SKM-1 (cell line): ENCODE measurements around the gene CCDC190.
"Not testable (repeated sequence)": the region's sequence is repeated elsewhere in the genome, so short reads cannot be mapped to it uniquely, and the experiment has no call there.

Source experiments
- DNase-seq: peaks from one replicate; lab custom pipeline; 2025; ENCODE audit not compliant: unreplicated experiment; lab: John Stamatoyannopoulos, UW

CCDC190 gene

DNA sequence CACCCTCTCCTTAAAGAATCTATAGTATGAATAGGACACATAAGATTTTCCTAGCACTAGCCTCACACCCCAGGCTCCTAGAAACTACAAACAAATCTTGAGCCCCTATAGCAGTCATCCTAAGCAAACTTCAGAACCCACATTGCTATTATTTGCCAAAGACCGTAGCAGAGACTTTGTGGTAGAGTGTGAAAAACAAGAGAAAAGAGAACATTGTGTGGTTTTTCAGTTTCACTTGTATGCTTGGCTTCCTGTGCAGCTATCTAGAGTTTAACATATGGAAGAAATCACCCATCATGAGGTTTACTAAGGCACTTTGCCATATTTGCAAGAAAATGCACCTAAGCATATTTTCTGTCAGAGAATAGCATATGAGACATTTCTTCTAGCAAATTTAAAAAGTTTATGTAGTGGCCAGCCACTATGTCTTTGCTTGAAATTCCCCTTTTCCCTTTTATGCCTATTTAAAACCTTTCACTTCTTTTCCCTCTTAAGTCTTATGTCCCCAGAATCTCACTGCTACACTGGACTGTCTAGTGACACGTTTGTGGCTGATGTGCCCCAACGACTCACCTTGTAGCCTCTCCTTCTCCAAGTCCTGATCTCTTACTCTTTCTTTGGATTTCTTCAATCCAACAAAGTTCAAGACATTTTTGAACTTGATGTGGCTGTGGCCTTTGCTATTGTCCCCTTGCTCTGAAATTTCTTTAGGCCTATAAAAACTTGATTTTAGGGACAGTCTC, 25.6 kb downstream of the CCDC190 start:
- DNase-seq, result no peak

DNA sequence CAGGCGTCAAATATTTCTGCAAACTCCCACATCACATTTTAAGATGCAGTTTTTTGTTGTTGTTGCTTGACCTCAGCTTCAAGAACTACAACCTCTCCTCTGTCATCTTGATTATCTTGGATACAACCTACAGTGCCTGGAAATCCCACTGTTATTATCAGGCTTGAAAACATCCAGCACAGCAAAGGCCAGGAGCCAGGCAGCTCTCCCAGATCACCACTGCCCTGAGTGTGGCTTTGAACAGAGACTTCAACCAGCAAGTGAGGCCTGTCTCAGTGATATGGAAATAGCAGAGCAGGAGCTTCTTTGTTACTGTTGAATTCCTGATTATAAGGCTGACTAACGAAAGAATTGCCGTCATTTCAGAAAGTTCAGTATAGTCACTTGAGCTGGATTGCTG, 28.5 kb downstream of the CCDC190 start:
- DNase-seq, result no peak

DNA sequence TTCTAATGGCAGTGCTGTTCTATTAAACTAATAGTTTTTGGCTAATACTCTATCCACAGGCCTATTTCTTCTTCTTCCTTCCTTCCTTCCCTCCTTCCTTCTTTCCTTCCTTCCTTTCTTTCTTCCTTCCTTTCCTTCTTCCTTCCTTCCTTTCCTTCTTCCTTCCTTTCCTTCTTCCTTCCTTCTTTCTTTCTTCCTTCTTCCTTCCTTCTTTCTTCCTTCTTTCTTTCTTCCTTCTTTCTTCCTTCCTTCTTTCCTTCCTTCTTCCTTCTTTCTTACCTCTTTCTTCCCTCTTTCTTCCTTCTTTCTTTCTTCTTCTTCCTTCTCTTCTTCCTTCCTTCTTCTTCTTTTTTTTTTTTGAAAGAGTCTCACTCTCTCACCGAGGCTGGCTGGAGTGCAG, 31.7 kb downstream of the CCDC190 start:
- DNase-seq, result no peak

DNA sequence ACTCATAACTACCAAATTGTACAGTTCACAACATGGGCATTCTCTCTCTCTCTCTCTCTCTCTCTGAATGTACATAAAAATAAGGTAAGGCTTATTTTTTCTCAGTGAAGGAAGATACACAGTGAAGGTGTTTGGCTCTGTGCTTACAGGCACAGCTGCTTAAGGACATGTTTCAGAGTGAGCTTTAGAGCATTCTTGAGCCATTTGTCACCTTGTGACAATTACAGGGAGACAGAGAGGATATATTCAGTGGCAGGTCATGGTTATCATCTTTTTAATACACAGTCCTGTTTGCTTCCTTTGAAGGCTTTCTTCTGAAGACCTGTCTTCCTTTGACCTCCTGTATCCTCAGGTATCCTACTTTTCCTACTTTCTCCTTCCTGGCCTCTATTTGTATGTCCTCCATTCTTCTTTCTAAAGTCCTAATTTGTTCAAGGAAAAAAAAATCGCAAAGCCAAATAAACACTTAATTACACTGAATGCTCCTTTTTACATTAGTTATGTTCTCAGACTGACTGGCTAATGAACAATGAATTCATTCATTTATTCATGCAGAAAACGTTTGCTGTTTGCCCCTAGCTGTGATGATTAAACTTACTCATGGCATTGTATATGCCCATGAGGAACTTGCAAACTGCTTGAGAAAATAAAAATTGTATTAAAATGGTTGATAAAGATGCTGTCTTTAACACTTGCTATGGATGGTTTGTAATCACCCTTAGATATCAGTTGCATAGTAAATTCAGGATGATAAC, 37.0 kb downstream of the CCDC190 start:
- DNase-seq, result no peak

DNA sequence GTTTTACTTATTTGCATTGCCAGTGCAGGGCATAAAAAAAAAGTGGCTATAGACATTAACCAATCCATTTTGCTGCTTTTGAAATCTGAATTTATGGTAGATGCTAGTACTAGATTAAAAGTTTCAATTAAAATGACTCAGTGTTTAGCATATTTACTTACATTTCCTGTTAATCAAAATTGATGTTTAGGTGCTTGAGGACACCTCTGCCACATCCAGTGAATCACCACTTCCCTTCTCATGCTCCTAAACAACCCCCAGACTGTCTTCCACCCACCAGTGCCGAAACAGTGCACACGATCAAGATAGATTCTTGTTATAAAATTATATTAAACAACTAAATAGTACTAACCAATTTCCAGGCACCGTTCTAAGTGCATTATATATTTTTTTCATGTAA, 37.7 kb downstream of the CCDC190 start:
- no peak for DNase-seq

DNA sequence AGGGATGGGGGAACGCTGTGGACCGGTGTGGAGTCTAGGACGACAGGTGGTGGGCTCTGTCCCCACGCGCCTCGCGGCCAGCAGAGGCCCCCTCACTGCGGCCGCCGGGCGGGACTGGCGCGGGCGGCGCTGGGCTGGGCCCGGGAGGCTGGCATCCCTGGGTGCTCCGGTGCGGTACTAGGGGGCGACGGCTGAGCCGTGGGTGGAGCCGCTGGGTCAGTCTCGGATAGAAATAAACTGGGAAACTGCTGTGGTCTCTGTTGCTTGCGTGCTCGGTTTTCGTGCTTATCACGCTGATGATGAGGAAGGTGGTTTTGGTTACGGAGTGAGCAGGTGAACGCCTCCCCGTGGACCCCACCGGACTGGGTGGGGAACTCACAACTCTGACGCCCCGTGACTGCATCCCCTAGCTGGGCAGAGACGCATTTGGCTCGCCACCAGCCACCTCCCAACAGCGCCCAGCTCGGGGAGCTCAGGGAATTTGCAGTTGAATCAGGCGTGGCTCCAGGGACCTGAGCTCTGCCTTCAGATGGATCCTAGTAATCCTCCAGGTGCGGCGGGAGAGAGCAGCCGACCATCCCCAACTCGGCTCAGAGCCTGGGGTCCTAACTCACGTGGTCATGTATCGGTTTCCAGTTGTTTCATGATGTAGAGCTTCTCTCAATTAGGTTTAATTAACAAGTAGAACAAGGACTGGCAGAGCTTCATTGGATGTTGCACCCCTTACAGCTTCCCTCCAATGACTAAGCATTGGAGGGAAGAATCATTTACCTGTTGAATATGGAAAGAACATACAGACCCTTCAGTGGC, 38.4 kb downstream of the CCDC190 start:
- no peak for DNase-seq

DNA sequence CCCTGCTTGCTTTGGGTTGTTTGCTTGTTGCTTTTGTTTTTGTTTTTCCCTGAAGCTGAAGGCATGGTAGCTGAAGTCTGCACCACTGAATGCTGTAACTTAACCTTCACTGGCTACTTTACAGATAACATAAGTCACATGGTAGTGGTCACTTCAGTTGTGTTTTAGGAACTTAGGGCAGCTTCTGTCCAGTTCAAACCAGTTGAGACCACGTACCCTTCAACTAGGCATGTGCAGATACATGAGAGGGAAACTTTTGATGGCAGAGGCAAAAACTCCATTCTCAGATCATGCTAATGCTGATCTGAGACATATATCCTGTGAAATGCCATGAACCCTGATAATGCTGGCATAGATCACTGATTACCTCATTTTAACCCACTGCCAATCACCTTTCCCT, 42.3 kb downstream of the CCDC190 start:
- DNase-seq, result not testable (repeated sequence)

DNA sequence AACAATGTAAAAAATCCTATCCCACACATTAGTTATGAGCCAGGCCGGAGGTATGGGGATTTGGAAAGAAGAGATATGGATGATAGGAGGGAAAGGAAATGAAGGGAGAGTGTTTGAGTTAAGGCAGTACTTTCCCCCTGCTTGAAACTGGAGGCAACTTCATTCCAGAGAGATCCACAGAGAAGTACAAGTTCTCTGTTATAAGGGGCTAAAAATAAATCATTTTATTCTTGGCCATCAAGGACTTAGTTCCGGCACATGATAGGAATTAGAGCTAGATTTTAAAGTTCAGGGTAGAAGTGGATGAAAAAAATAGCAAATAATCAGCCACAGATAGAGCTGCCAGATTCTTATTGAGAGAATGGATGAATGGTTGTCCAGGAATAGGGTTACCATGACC, 42.8 kb downstream of the CCDC190 start:
- not testable (repeated sequence) for DNase-seq

DNA sequence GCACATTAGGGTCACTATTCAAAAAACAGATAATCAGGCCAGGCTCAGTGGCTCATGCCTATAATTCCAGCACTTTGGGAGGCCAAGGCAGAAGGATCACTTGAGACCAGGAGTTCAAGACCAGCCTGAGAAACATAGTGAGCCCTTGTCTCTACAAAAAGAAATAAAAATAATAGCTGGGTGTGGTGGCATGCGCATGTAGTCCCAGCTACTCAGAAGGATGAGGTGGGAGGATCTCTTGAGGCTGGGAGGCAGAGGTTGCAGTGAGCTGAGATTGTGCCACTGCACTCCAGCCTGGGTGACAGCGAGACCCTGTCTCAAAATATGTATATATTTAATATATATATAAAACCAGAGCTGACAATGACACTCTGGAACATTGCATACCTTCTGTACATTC, 48.6 kb downstream of the CCDC190 start:
- DNase-seq, result not testable (repeated sequence)

DNA sequence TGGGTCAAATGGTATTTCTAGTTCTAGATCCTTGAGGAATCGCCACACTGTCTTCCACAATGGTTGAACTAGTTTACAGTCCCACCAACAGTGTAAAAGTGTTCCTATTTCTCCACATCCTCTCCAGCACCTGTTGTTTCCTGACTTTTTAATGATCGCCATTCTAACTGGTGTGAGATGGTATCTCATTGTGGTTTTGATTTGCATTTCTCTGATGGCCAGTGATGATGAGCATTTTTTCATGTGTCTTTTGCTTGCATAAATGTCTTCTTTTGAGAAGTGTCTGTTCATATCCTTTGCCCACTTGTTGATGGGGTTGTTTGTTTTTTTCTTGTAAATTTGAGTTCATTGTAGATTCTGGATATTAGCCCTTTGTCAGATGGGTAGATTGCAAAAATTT, 53.5 kb downstream of the CCDC190 start:
- not testable (repeated sequence) for DNase-seq
